IMR-90 (cell line): ENCODE data around the gene S1PR1. TPM values are rescaled to one million over a fixed set of nuclear protein-coding genes. Genes with fewer than 3 reads are reported as not detected.
A peak's percentile ranks its signal among the peaks of the same experiment; 100 is the strongest.

Experiments used
- ATAC-seq: fragments of 200-7000 bp; cut with Tn5 transposase; 2 replicates; pipeline ENCODE4 v1.9.1; 2020; ENCODE audit warnings: low read depth, mild to moderate bottlenecking, moderate library complexity
- BruUV-seq: library from RNA; stranded (reverse); fragments of 400-500 nt; replicated peaks from 2 replicates; lab custom pipeline; 2021; lab: Mats Ljungman, UMichigan
- CTCF ChIA-PET: fragments of 300-600 bp; formaldehyde crosslinking; extraction: SDS; loops from one replicate; lab custom pipeline; 2021; ENCODE audit warnings: antibody characterized with exemption; lab: Yijun Ruan, JAX
- POLR2A ChIA-PET: fragments of 300-600 bp; sonication (Branson Sonifier 250); formaldehyde crosslinking; loops from one replicate; lab custom pipeline; 2022; ENCODE audit warnings: antibody characterized with exemption; ENCODE audit not compliant: unreplicated experiment; lab: Charles Lee
- DNase-seq: peaks from one replicate; pipeline ENCODE4 v3.0.0; 2013
- H2AFZ ChIP-seq: replicated peaks from 2 replicates; pipeline ENCODE3; 2013; ENCODE audit warnings: low read length, mild to moderate bottlenecking; ENCODE audit not compliant: poor library complexity
- H2AK5ac ChIP-seq: 2 replicates; pipeline ENCODE4 v1.6.1; 2013; ENCODE audit warnings: low read depth, low read length, inconsistent platforms
- H2AK9ac ChIP-seq: replicated peaks from 2 replicates; pipeline ENCODE3; 2013; ENCODE audit warnings: mild to moderate bottlenecking, low read depth, low read length, moderate library complexity; ENCODE audit not compliant: poor library complexity
- H2BK120ac ChIP-seq: 2 replicates; pipeline ENCODE4 v1.6.1; 2013; ENCODE audit warnings: low read depth, low read length, inconsistent platforms
- H2BK15ac ChIP-seq: 3 replicates; pipeline ENCODE4 v1.6.1; 2013; ENCODE audit warnings: low read depth, low read length, inconsistent platforms
- H2BK20ac ChIP-seq: 2 replicates; pipeline ENCODE4 v1.6.1; 2013; ENCODE audit warnings: low read depth, mild to moderate bottlenecking, inconsistent platforms, low read length, moderate library complexity
- H2BK5ac ChIP-seq: 2 replicates; pipeline ENCODE4 v1.6.1; 2013; ENCODE audit warnings: mild to moderate bottlenecking, low read depth, low read length, inconsistent platforms; ENCODE audit not compliant: poor library complexity, severe bottlenecking
- H3K14ac ChIP-seq: replicated peaks from 2 replicates; pipeline ENCODE4 v1.6.1; 2013; ENCODE audit warnings: low read depth, low read length, inconsistent platforms
- H3K18ac ChIP-seq: 2 replicates; pipeline ENCODE4 v1.6.1; 2013; ENCODE audit warnings: low read depth, low read length, control low read depth
- H3K23ac ChIP-seq: 2 replicates; pipeline ENCODE4 v1.6.1; 2013; ENCODE audit warnings: low read depth, low read length, inconsistent platforms
- H3K27ac ChIP-seq: 2 replicates; pipeline ENCODE4 v1.5.1; 2013; ENCODE audit warnings: mild to moderate bottlenecking, control low read depth, low read length; ENCODE audit not compliant: insufficient read depth
- H3K27me3 ChIP-seq: 2 replicates; pipeline ENCODE4 v1.6.1; 2013; ENCODE audit warnings: low read length; ENCODE audit not compliant: control insufficient read depth, insufficient read depth
- H3K36me3 ChIP-seq: 2 replicates; pipeline ENCODE4 v1.6.1; 2013; ENCODE audit warnings: low read length, mixed read lengths; ENCODE audit not compliant: control insufficient read depth, insufficient read depth
- H3K4ac ChIP-seq: 2 replicates; pipeline ENCODE4 v1.6.1; 2013; ENCODE audit warnings: low read depth, low read length, inconsistent platforms
- H3K4me1 ChIP-seq: 2 replicates; pipeline ENCODE4 v1.6.1; 2013; ENCODE audit warnings: low read length, mixed read lengths; ENCODE audit not compliant: control insufficient read depth, insufficient read depth
- H3K4me2 ChIP-seq: 2 replicates; pipeline ENCODE4 v1.6.1; 2013; ENCODE audit warnings: low read depth, mild to moderate bottlenecking, control low read depth, low read length, moderate library complexity
- H3K4me3 ChIP-seq: 2 replicates; pipeline ENCODE4 v1.5.1; 2013; ENCODE audit warnings: low read depth, mild to moderate bottlenecking, control low read depth, low read length, moderate library complexity; ENCODE audit not compliant: insufficient read depth
- H3K56ac ChIP-seq: 2 replicates; pipeline ENCODE4 v1.6.1; 2013; ENCODE audit warnings: low read length, inconsistent platforms; ENCODE audit not compliant: insufficient read depth; ENCODE audit errors: extremely low read depth
- H3K79me1 ChIP-seq, 2 experiments: 2 replicates each; pipeline ENCODE4 v1.6.1; 2013; ENCODE audit warnings: low read length in 2 of 2, inconsistent platforms in 1 of 2, low read depth in 1 of 2
- H3K9ac ChIP-seq: 2 replicates; pipeline ENCODE4 v1.6.1; 2013; ENCODE audit warnings: low read depth, low read length, control low read depth
- H3K9me1 ChIP-seq: 2 replicates; pipeline ENCODE4 v1.6.1; 2013; ENCODE audit warnings: low read length, inconsistent platforms; ENCODE audit not compliant: insufficient read depth
- H3K9me3 ChIP-seq: 2 replicates; pipeline ENCODE4 v1.6.1; 2013; ENCODE audit warnings: low read length; ENCODE audit not compliant: control insufficient read depth, insufficient read depth
- H4K20me1 ChIP-seq: 2 replicates; pipeline ENCODE4 v1.6.1; 2013; ENCODE audit warnings: low read length, inconsistent platforms; ENCODE audit not compliant: insufficient read depth
- H4K5ac ChIP-seq: 2 replicates; pipeline ENCODE4 v1.6.1; 2013; ENCODE audit warnings: mild to moderate bottlenecking, low read depth, low read length, control low read depth
- H4K8ac ChIP-seq, 2 experiments: 2 replicates each; pipeline ENCODE4 v1.6.1; 2013; ENCODE audit warnings: low read depth in 2 of 2, low read length in 2 of 2, control low read depth in 1 of 2, inconsistent platforms in 1 of 2
- H4K91ac ChIP-seq: 2 replicates; pipeline ENCODE4 v1.6.1; 2013; ENCODE audit warnings: low read depth, low read length, inconsistent platforms; ENCODE audit not compliant: insufficient read depth
- NFE2L2 ChIP-seq: fragments of 150-350 bp; IDR thresholded peaks from 2 replicates; pipeline ENCODE4 v1.6.1; 2016; ENCODE audit warnings: low read depth, mild to moderate bottlenecking, low read length
- WGBS, 2 experiments: methylation state at CpG; one replicate each; pipeline versions ENCODE4 v1.1.5 to v1.1.7; 2013; ENCODE audit warnings: missing lambda C conversion rate in 2 of 2; ENCODE audit not compliant: insufficient read length in 1 of 2; ENCODE audit errors: extremely low coverage in 2 of 2; 5-methylcytosine and 5-hydroxymethylcytosine counted together
- dilution Hi-C: fragments of 300-500 bp; cut with HindIII; formaldehyde crosslinking; loops from one replicate; pipeline ENCODE4 v1.14.3; 2018; ENCODE audit warnings: low sequenced_read_pairs; ENCODE audit not compliant: unreplicated experiment
- in situ Hi-C: fragments of 300-500 bp; cut with MboI; formaldehyde crosslinking; loops from 3 replicates; pipeline ENCODE4 v1.14.3; 2019; ENCODE audit warnings: low sequenced_read_pairs, inconsistent platforms, mixed read lengths
- intact Hi-C: fragments of 100-400 bp; cut with micrococcal nuclease; formaldehyde crosslinking; loops from 2 replicates; pipeline ENCODE4 v1.10.0; 2022
- polyA plus RNA-seq, 3 experiments: library from polyadenylated mRNA; depleted of rRNA; stranded (reverse); fragments of >200 nt; gene quantifications; 2 replicates each; pipeline ENCODE4 v1.2.3, GENCODE V29; 2012; ENCODE audit warnings: low replicate concordance in 1 of 3
- total RNA-seq: library from RNA; depleted of rRNA; stranded (reverse); fragments of >200 nt; gene quantifications from 2 replicates; pipeline ENCODE4 v1.2.3, GENCODE V29; 2012

Gene S1PR1
- total and polyA plus RNA-seq, 2 of the 4 experiments (the other 2 are of a cell fraction) = 12.9 to 15.6 TPM

DNA sequence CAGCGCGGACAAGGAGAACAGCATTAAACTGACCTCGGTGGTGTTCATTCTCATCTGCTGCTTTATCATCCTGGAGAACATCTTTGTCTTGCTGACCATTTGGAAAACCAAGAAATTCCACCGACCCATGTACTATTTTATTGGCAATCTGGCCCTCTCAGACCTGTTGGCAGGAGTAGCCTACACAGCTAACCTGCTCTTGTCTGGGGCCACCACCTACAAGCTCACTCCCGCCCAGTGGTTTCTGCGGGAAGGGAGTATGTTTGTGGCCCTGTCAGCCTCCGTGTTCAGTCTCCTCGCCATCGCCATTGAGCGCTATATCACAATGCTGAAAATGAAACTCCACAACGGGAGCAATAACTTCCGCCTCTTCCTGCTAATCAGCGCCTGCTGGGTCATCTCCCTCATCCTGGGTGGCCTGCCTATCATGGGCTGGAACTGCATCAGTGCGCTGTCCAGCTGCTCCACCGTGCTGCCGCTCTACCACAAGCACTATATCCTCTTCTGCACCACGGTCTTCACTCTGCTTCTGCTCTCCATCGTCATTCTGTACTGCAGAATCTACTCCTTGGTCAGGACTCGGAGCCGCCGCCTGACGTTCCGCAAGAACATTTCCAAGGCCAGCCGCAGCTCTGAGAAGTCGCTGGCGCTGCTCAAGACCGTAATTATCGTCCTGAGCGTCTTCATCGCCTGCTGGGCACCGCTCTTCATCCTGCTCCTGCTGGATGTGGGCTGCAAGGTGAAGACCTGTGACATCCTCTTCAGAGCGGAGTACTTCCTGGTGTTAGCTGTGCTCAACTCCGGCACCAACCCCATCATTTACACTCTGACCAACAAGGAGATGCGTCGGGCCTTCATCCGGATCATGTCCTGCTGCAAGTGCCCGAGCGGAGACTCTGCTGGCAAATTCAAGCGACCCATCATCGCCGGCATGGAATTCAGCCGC is 2.5 kb downstream of the S1PR1 start:
- Histone ChIP-seq H3K23ac (no peak overlapping the region), H3K36me3 (peaks cover 16% of the 10 kb centered on the region), H2AK9ac (peak overlapping the region; percentile 78), H3K27me3 (no peaks in the 10 kb centered on the region), H3K4me1 (no peaks in the 10 kb centered on the region), H3K9me1 (0 out of 2 replicates have a peak, but pooled peaks cover 4% of the 10 kb centered on the region), H4K5ac (no peak overlapping the region), H4K91ac (no peak overlapping the region), H4K20me1 (peaks cover 3% of the 10 kb centered on the region; the same call in 1 of the 2 replicates), H3K18ac (no peak overlapping the region), H4K8ac (peak overlapping the region in 1 of 2 experiments; percentile 53; a peak in 1 of 4 replicates), H3K9ac (no peak overlapping the region), H2BK5ac (no peak overlapping the region), H3K4me3 (no peak overlapping the region; the same call in 1 of the 2 replicates), H2AFZ (peak overlapping the region; percentile 72), H2BK120ac (no peak overlapping the region), H3K56ac (no peak overlapping the region), H3K27ac (no peak overlapping the region), H3K4me2 (peak overlapping the region; percentile 48; the same call in 1 of the 2 replicates), H2AK5ac (no peak overlapping the region; the same call in 1 of the 2 replicates), H2BK20ac (no peak overlapping the region), H3K79me1 (peaks cover 0 to 11% of the 10 kb centered on the region in 2 experiments; a peak in 1 of 4 replicates), H3K9me3 (no peaks in the 10 kb centered on the region), H3K14ac (no peak overlapping the region), H3K4ac (no peak overlapping the region), H2BK15ac (no peak overlapping the region)
- no TSS peak for BruUV-seq
- dilution Hi-C loops = no loop called here
- no peak for DNase-seq
- TF ChIP-seq NFE2L2 = no peak
- no peak for ATAC-seq
- 97% methylated on average over 31 of the region's 42 CpGs; no CpG with 5 or more reads in 1 of the 2 experiments for WGBS, 2 experiments
- in situ Hi-C loops = loop anchor here (5.0 to 25.0 kb wide), 2 partner anchors 202 to 317 kb away; partner anchors contain the start of gene DPH5
- CTCF ChIA-PET = interaction anchor here (0.5 to 1.6 kb wide), 20 partner anchors 11 to 318 kb away, joined by 3 to 8 read pairs (median 4); no protein-coding TSS in a partner anchor
- intact Hi-C loops = loop anchor here (5.0 kb wide), 3 partner anchors 57 to 232 kb away; no protein-coding TSS in a partner anchor
- POLR2A ChIA-PET = no interaction called here
